HPDE6-E6E7 (cell line): ENCODE data around the gene DLG1.
"Not testable (repeated sequence)": the region's sequence is repeated elsewhere in the genome, so short reads cannot be mapped to it uniquely, and the experiment has no call there.

Experiments
- DNase-seq: peaks from one replicate; pipeline ENCODE4 v3.0.0; 2011; ENCODE audit warnings: missing footprints; ENCODE audit errors: extremely low spot score

The DLG1 gene

GRCh38 chr3:197093871-197094270 is 204.5 kb downstream of the DLG1 start:
- DNase-seq = no peak

DNA sequence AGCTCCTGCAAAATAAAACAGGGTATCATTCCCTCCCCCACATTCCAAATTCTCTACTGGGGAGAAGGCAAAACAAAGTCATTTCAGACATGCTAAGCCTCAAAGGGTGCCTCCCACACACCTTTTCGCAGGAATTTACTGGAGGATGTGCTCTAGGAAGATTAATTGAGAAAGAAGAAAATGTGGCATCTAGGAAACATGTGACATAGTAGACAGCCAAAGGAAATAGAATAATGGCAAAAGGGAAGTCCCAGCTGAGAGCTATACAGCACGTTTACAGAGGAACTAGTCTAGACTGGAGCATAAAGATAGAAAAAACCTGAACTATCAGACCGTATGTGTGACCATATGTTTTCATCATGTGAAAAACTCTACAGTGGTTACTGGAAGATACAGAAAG is 210.0 kb downstream of the DLG1 start:
- no peak for DNase-seq

- DNase-seq = no peak
These were observed 213.3 kb downstream of the DLG1 start for GRCh38 chr3:197085137-197085536.

- DNase-seq = peak; percentile 39
These were observed 214.9 kb downstream of the DLG1 start for GRCh38 chr3:197083486-197083885.

GRCh38 chr3:197082871-197083270 is 215.5 kb downstream of the DLG1 start:
- DNase-seq = no peak

DNA sequence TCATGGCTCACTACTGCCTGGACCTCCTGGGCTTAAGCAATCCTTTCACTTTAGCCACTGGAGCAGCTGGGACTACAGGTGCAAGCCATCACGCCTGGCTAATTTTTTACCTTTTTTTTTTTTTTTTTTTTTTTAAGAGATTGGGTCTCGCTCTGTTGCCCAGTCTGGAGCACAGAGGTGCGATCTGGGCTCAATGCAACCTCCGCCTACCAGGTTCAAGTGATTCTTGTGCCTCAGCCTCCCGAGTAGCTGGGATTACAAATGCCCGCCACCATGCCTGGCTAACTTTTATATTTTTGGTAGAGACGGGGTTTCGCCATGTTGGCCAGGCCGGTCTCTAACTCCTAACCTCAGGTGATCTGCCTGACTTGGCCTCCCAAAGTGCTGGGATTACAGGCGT is 218.1 kb downstream of the DLG1 start:
- DNase-seq = no peak

DNA sequence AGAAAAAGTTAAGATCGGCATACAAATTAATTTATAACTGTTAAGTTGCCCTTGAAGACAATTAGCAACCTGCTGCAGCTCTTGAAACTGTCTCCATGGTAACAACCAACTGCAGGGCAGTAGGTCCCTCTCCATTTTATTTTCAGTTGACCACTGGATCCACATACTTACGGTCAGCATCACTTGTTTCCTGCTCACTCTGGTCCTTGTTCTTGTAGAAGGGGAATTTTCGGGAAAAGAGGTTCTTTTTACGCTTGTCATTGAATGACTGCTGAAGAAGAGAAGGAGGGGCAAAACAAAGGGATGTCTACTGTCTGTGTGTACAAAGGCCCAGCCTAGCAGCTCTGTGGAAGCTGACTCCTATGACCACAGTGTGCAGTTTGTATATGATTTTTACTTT is 222.0 kb downstream of the DLG1 start:
- DNase-seq = no peak

DNA sequence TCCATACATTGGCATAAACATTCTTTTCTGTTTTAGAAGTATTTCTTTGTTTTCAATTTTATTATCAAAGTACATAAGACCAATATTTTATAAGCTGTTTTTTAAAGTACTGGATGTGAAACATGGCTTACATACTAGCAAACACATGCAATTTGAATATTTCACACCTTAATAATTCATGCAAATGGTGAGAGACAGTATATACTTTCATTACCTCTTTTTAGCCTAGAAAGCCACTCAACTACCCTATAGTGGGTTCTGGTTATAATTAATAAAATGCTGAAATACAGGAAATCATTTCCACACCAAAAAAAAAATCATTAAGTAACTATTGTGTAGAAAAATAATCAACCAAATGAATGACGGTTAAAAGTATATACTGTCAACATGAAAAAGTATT is 230.3 kb downstream of the DLG1 start:
- no peak for DNase-seq

GRCh38 chr3:197064771-197065170 is 233.6 kb downstream of the DLG1 start:
- no peak for DNase-seq

GRCh38 chr3:197062446-197062845 is 236.0 kb downstream of the DLG1 start:
- no peak for DNase-seq

GRCh38 chr3:197051637-197052036 is 246.8 kb downstream of the DLG1 start:
- DNase-seq = not testable (repeated sequence)

- DNase-seq = no peak
These were observed 247.9 kb downstream of the DLG1 start for GRCh38 chr3:197050511-197050910.

GRCh38 chr3:197042539-197042938 is 255.9 kb downstream of the DLG1 start:
- DNase-seq = no peak

DNA sequence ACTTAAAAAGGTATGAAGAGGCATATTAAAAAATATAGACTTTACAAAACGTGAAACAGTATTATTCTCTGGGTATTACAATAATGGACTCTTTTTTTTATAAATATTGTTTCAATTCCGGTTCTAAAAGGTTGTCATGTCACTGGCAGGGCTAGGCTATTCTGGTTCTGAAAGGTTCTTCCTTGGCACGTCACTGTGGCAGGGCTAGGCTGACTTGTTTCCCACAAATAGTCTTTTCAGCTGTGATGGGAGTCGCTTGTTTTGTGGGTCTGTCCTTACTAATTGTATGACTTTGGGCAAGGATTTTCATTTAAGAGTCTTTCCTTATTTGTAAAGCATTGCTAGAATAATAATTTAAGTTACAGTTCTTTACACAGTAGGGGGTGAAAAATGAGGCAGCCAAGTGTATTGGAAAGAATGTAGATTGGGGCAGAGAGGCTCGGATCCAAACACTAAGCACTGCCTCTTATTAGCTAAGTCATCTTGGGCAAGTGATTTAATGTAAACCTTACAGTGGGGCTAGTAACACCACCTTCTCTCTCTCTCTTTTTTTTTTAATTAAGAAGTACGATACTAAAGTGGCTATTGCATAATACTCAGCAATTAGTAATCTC is 256.4 kb downstream of the DLG1 start:
- DNase-seq = no peak

DNA sequence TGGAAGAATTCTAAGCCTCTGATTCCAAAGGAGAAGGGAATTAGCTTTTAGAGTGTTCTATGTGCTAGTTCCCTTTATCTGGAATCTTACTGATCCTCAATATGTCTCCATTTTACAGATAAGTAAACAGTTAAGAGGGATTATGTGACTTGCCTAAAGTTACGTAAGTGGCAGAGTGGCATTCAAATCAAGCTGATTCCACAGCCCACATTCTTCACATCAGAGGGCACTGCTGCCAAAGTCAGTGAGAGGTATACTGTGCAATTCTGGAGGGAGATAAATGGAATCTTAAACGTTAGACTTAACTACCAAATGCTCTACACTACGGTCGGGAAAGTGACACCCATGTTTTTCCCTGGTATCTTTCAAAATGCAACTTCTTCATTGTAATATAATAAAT is 257.8 kb downstream of the DLG1 start:
- no peak for DNase-seq

GRCh38 chr3:197038679-197039462 is 259.5 kb downstream of the DLG1 start:
- peak; percentile 65 for DNase-seq

DNA sequence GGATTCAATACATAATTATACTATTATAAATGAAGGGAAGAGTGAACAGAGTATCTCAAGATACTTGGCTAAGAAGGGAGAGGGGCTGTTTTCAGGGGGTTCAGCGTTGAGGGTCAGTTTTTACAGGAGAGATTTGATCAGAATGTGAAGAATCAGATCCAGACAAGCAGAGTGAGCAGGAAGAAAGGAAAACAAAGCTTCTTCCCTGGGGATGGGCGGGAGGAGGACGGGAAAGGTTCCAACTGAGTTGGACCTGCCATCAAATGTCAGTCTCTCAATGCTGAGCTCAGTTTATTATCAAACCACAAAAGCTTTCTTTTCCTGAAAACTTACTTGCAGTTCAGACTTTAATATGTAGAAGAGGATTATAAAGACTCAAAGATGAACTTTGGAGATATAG is 262.8 kb downstream of the DLG1 start:
- no peak for DNase-seq

DNA sequence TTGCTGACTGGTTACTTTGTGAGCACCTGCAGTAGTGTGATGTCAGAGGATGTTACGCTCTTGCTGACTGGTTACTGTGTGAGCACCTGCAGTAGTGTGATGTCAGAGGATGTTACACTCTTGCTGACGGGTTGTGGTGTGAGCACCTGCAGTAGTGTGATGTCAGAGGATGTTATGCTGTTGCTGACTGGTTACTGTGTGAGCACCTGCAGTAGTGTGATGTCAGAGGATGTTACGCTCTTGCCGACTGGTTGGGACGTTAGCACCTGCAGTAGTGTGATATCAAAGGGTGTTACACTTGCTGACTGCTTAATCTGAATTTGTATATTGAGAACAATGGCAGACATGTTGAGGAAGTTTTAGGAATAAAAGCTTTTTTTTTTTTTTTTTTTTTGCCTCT is 263.6 kb downstream of the DLG1 start:
- not testable (repeated sequence) for DNase-seq

GRCh38 chr3:197033764-197034163 is 264.6 kb downstream of the DLG1 start:
- not testable (repeated sequence) for DNase-seq

DNA sequence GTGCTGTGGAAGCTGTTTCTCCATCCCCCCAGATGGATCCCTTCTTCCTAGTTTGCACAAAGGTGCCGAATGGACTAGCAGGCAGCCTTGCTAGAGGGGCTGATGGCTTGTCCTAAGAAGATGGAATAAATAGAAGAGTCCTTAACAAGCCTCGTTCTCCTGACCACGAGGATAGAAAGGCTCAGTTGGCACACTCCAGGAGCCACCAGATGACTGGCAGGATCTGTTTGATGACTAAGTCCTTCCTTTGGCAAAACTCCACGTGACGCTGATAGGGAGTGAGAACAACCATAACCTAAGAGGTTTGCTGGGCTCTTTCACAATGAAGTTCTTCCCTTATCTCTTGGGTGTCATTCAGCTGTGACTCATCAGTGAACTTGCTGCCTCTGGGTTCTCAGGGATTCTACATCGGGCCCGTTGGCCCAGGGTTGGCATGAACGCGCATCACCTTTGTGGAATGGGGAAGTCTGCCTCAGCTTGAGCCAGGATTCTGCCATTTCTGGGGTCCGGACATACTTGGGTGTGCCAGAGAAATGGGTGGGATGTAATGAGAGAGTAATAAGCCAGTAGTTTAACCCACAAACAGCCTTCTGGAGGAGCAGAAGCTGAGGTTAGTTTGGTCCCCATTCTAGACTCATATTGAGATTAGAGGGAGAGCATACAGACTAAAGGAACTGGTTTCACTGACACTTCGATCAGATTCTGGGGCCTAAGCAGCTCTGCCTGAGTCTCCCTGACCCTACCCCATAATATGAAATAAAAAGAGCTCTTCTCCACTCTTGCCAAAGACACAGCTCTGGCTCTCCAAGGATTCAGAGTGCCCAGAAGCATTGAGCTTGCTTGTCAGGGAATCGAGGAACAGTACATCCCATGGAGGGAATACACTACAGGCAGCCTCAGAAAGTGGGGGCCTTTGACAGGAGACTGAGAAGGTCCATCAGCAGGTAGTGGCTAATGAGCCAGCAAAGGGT is 266.8 kb downstream of the DLG1 start:
- peak; percentile 95 for DNase-seq

DNA sequence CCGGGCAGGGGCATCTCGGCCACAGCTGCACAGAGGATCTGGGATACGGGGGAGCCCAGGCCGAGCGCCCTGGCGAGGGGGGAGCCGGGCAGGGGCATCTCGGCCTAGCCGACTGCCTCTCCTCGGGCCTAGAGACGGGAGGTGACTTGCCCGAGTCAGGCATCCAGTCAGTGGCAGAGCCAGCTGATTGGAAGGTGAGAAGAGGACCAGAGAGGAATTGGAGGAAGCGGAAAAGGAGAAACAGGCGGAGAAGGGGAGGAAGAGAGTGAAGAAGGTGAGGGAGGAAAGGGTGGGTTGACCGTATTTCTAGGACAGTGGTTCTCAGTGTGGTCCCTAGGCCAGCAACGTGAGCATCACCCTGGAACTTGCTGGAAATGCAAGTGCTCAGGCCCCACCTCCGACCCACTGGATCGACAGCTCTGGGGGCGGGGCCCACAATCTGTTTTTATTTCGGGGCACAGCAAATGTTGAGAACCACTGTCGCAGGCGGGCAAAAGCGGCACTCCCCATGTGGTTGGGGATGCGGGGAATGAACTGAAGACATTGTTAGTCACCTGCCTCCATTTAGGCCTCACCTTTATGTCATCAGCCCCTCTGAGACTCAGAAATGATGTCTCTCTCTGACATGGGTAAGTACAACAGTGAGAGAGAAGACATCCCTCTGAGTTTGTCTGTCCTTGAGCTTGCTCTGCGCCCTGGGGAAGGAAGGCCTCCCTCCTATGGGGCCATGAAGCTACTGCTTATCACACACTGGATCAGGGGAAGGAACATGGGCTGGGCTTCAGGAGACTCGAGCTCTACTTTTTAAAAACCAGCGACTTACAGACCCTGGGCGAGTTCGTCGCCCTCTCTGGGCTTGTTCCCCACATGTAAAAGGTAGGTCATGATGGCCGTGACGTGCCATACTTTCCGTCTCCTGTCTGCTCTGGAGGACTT is 267.8 kb downstream of the DLG1 start:
- no peak for DNase-seq
